Measurements from ENCODE around the gene CASP6. TPM values are rescaled to one million over a fixed set of nuclear protein-coding genes. Genes with fewer than 3 reads are reported as not detected.

Gene CASP6
- polyA plus RNA-seq, 3 donors = 4.7 to 24.4 (median 23.3) TPM

GRCh38 chr4:109718759-109719158 is 15.5 kb upstream of the CASP6 start:
- Histone ChIP-seq H3K36me3 (replicated peaks in 1 of 2; ENCODE audit: control insufficient read depth in 1 of 2, insufficient read depth in 2 of 2, low read length in 2 of 2) (peaks cover 4 to 5% of the 10 kb centered on the region in 2 donors), H3K79me2 (ENCODE audit: insufficient read depth, low read length) (no peaks in the 10 kb centered on the region), H3K9me3 (replicated peaks in 1 of 2; ENCODE audit: control insufficient read depth in 1 of 2, insufficient read depth in 1 of 2, low read length in 2 of 2) (no peaks in the 10 kb centered on the region), H4K20me1 (ENCODE audit: insufficient read depth, low read length) (no peaks in the 10 kb centered on the region), H3K4me3 (replicated peaks in 1 of 3; ENCODE audit: low read depth in 2 of 3, low read length in 3 of 3) (no peak overlapping the region), H2AFZ (ENCODE audit: insufficient read depth, low read depth, low read length, poor library complexity, severe bottlenecking) (no peak overlapping the region), H3K27ac (ENCODE audit: low read depth in 1 of 2, low read length in 2 of 2) (no peak overlapping the region), H3K27me3 (ENCODE audit: control insufficient read depth in 2 of 2, insufficient read depth in 2 of 2, low read length in 2 of 2) (no peaks in the 10 kb centered on the region), H3K4me2 (replicated peaks; ENCODE audit: extremely low read depth, low read length, poor library complexity, severe bottlenecking) (no peak overlapping the region), H3K4me1 (ENCODE audit: control insufficient read depth in 1 of 2, insufficient read depth in 2 of 2, low read length in 2 of 2) (peaks cover 0 to 4% of the 10 kb centered on the region in 2 donors), H3K9ac (ENCODE audit: insufficient read depth, low read length, poor library complexity, severe bottlenecking) (no peak overlapping the region)
- Mint-ChIP-seq H3K27me3 (ENCODE audit: low read depth in 3 of 3) (peaks cover 0 to 1% (median 0%) of the 10 kb centered on the region in 3 donors), H3K4me1 (peaks cover 9% of the 10 kb centered on the region), H3K27ac (no peak overlapping the region), H3K4me3 (no peak overlapping the region), H3K36me3 (peaks cover 4 to 11% of the 10 kb centered on the region in 2 donors), H3K9me3 (peaks cover 0 to 3% (median 0%) of the 10 kb centered on the region in 7 donors)
- no peak for DNase-seq
- no CpG with 5 or more reads among the region's 1 CpG for WGBS (ENCODE audit: insufficient coverage)
- intact Hi-C loops (cut with micrococcal nuclease) = no loop called here
- no peak for TF ChIP-seq CTCF (IDR thresholded peaks at IDR 0.05)

- H3K9me3 ChIP-seq (replicated peaks in 1 of 2; ENCODE audit: control insufficient read depth in 1 of 2, insufficient read depth in 1 of 2, low read length in 2 of 2) = no peaks in the 10 kb centered on the region
- no peaks in the 10 kb centered on the region for H3K79me2 ChIP-seq (ENCODE audit: insufficient read depth, low read length)
- Mint-ChIP-seq H3K9me3 (no peaks in the 10 kb centered on the region), H3K4me1 (no peaks in the 10 kb centered on the region), H3K27ac (no peak overlapping the region), H3K36me3 (peaks cover 4 to 12% of the 10 kb centered on the region in 2 donors), H3K27me3 (ENCODE audit: low read depth in 3 of 3) (no peaks in the 10 kb centered on the region), H3K4me3 (no peak overlapping the region)
- TF ChIP-seq CTCF (IDR thresholded peaks at IDR 0.05) = no peak
- no peak overlapping the region for H2AFZ ChIP-seq (ENCODE audit: insufficient read depth, low read depth, low read length, poor library complexity, severe bottlenecking)
- no peak for DNase-seq
- no peak overlapping the region for H3K27ac ChIP-seq (ENCODE audit: low read depth in 1 of 2, low read length in 2 of 2)
- H3K4me3 ChIP-seq (replicated peaks in 1 of 3; ENCODE audit: low read depth in 2 of 3, low read length in 3 of 3) = no peak overlapping the region
- WGBS (ENCODE audit: insufficient coverage) = no CpG with 5 or more reads among the region's 3 CpGs
- no peak overlapping the region for H3K9ac ChIP-seq (ENCODE audit: insufficient read depth, low read length, poor library complexity, severe bottlenecking)
- no peaks in the 10 kb centered on the region for H4K20me1 ChIP-seq (ENCODE audit: insufficient read depth, low read length)
- intact Hi-C loops (cut with micrococcal nuclease) = no loop called here
- H3K4me2 ChIP-seq (replicated peaks; ENCODE audit: extremely low read depth, low read length, poor library complexity, severe bottlenecking) = no peak overlapping the region
- peaks cover 4 to 11% of the 10 kb centered on the region in 2 donors for H3K36me3 ChIP-seq (replicated peaks in 1 of 2; ENCODE audit: control insufficient read depth in 1 of 2, insufficient read depth in 2 of 2, low read length in 2 of 2)
- no peaks in the 10 kb centered on the region for H3K4me1 ChIP-seq (ENCODE audit: control insufficient read depth in 1 of 2, insufficient read depth in 2 of 2, low read length in 2 of 2)
- no peaks in the 10 kb centered on the region for H3K27me3 ChIP-seq (ENCODE audit: control insufficient read depth in 2 of 2, insufficient read depth in 2 of 2, low read length in 2 of 2)
These were observed 10.3 kb upstream of the CASP6 start for GRCh38 chr4:109713500-109713899.
